CD4-positive, alpha-beta T cell treated with Interleukin-6 for 4 hours (primary cell): ENCODE data around the gene CLINT1.
"Not testable (repeated sequence)": the region's sequence is repeated elsewhere in the genome, so short reads cannot be mapped to it uniquely, and the experiment has no call there.

Source experiments
- DNase-seq: peaks from one replicate; pipeline ENCODE4 v3.0.0-alpha.2; 2020; ENCODE audit warnings: mixed read lengths

Gene CLINT1

GRCh38 chr5:157862183-157862851 is 3.4 kb upstream of the CLINT1 start:
- DNase-seq, result no peak

DNA sequence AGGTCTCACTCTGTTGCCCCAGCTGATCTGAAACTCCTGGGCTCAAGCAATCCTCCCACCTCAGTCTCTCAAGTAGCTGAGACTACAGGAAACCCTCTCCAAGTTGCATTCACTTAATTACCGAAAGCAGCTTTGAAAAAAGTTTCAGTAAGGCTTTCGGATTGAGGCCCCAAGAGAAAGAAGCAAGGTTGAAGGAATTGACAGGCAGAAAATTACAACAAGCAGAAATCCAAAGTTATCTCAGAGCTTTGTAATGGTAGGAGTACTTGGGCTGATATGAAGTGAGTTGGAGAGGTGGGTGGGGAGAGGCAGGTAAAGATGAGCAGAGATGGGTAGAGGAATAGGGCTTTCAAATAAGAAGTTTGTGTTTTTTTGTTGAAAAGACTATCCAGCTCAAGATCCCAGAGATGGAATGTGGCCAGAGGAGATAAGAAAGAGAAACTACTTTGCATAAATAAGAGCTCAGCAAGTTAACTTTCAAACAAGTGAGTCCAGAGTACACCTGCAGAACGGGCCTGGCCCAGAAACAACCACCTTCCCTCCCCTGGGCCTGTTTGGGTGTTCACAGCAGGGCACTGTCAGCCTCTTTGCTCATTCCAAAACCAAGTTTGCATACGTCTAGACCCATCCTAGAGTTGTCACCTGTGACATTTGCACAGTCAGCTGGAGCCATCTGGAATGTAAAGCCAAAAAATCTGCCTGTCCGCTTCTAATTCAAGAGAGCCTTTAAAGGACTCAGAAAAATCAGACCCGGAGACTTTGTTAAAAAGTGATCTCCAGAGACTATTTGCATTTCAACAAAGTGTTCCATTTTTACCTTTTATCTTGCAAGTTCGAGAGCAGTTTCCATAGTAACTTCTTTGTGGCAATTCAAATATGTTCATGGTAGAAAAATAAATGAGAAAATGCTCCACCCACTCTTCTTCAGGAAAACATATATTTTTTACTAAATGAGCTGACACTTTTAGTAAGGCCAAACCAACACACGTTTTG is 2.2 kb upstream of the CLINT1 start:
- DNase-seq, result no peak

DNA sequence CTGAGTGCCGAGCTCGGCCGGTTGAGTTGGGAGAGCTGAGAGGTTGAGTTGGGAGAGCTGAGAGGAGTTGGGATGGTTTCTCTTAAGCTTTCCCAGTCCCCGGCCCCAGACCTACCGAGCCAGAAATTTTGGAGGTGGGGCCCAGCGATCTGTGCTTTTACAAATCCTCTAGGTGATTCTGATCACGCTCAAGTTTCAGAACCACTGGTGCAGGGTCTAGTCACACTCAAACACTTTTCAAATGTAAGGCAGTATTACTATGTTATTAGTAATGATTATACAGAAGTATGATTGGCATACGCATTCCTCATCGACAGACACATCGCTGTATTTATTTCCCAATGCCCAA is 256 bp upstream of the CLINT1 start:
- no peak for DNase-seq

- DNase-seq, result no peak
Observed at GRCh38 chr5:157857816-157858526, 974 bp downstream of the CLINT1 start.

DNA sequence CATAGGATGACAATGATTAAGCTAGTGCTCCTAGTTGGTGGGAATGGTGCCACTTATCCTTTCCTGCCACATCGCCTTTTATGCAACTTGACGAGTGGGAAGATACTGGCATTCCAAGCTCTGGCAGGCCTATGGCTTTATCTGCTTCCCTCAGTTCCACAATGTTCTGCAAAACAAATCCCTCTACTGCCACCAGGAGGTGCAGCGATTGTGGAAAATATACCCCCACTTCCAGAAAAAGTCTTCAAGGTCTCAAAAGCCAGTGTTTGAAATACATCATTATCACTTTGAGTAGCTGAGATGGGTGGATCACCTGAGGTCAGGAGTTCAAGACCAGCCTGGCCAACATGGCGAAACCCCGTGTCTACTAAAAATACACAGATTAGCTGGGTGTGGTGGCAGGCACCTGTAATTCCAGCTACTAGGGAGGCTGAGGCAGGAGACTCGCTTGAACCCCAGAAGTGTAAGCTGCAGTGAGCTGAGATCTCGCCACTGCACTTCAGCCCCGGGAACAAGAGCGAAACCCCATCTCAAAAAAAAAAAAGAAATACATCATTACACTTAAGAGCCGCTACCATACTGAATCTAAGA is 3.4 kb downstream of the CLINT1 start:
- peak; percentile 20 for DNase-seq

GRCh38 chr5:157853365-157853764 is 5.6 kb downstream of the CLINT1 start:
- not testable (repeated sequence) for DNase-seq

GRCh38 chr5:157845914-157846598 is 12.9 kb downstream of the CLINT1 start:
- DNase-seq, result no peak

GRCh38 chr5:157842787-157843186 is 16.2 kb downstream of the CLINT1 start:
- DNase-seq, result no peak

- DNase-seq, result no peak
Observed at GRCh38 chr5:157842185-157842584, 16.8 kb downstream of the CLINT1 start.

DNA sequence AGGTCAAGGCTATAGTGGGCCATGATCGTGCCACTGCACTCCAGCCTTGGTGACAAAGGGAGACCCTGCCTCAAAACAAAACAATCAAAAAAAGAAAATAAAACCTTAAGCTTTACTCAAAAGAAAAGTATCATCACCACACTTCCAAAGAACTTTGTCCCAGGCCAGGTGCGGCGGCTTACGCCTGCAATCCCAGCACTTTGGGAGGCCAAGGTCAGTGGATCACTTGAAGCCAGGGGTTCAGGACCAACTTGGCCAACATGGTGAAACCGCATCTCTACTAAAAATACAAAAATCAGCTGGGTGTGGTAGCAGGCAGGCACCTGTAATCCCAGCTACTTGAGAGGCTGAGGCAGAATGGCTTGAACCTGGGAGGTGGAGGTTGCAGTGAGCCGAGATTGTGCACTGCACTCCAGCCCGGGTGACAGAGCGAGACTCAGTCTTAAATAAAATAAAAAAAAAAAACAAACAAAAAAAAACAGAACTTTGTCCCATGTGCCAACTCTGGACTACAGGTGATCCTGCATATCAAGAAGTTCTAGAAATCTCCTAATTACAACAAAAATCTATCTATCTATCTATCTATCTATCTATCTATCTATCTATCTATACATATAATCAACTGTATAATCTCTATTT is 19.7 kb downstream of the CLINT1 start:
- DNase-seq, result no peak

DNA sequence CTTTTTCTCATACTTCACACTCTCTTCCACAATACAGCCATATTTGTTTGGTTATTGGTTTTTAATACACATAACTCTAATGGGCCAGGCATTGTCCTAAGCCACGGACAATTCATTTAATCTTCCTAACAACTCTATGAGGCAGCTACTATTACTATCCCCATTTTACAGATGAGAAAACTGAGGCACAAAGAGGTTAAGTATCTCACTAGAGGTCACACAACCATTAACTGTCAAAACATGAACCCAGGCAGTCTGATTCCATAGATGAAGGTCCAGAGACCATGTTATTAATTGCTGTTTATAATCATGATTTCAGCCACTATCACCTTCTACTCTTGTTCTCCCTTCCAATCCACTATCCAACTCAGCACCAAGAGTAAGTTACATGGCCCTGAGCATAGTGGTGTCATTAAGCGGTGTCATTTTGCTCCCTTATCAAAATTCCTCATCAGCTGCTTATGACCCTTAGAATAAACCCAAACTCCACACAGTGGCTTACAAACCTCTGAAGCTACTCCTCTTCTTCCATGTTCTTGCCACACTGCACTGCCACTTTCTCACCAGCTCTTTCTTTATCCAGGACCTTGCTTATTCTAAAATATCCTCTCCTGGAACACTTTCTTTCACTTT is 22.7 kb downstream of the CLINT1 start:
- no peak for DNase-seq

DNA sequence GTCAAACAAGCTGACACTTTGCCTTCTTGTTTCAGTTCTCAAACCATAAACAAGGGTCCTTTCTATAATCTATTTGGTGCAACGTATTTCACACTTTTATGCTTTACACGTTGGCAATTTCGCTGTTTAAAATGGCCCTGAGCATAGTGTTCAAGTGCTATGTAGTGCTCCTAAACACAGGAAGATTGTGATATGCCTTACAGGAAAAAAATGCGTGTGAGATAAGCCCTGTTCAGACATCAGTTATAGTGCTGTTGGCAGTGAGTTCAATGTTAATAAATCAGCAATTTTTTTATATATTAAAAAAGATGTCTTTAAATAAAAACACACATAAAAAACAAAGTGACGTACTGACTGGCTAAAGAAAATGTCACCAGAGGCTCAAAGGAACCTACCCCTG is 23.9 kb downstream of the CLINT1 start:
- DNase-seq, result no peak

- DNase-seq, result no peak
Observed at GRCh38 chr5:157828944-157829639, 29.9 kb downstream of the CLINT1 start.

DNA sequence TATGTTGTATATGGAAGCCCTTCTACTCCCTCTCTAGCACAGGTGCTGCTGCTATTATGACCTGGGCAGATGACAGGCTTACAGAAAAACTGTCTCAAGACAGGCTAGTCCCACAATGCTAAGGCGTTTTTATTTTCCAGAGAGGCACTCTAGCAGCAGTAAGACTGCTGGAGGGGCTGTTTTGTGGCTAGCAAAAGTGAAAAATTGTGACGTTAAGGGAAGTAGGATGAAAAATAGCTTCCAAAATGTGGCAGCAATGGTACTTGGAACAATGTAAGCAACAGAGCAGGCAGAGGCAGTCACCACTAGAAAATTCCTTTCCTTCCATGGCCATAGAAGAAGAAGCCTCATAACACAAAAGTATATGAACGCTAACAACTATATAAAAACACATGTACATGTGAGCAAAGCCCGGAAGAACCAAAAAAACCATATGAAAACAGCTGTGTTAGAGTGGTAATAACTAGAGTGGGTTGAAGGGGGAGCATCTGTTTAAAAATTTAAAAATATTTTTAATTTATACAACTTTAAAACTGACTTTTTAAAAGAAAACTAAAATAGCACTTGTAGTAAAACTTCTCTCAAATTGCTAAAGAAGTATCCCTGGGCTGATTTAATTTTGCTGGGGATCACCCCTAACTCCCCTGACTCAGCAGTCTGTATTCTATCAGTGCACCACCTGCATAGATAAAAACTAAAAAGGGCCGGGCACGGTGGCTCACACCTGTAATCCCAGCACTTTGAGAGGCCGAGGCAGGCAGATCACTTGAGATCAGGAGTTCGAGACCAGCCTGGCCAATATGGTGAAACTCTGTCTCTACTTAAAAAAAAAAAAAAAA is 30.6 kb downstream of the CLINT1 start:
- DNase-seq, result no peak

GRCh38 chr5:157827423-157827822 is 31.5 kb downstream of the CLINT1 start:
- DNase-seq, result no peak

DNA sequence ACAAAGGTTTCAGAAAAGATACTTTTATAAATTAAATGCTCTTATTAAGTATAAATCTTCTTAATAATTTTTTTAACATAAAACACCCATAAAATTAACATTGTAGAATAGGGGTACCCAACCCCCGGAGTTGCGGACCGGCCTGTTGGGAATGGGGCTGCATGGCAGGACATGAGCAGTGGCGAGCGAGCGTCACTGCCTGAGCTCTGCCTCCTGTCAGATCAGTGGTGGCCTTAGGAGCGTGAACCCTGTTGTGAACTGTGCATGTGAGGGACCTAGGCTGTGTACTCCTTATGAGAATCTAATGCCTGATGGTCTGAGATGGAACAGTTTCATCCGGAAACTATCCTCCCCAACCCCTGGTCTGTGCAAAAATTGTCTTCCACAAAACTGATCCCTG is 35.3 kb downstream of the CLINT1 start:
- no peak for DNase-seq

- DNase-seq, result no peak
Observed at GRCh38 chr5:157821822-157822622, 36.9 kb downstream of the CLINT1 start.

- no peak for DNase-seq
Observed at GRCh38 chr5:157821405-157821804, 37.5 kb downstream of the CLINT1 start.
